Stimulated activated CD4-positive, alpha-beta T cell treated with anti-CD3 and anti-CD28 coated beads, Interleukin-12 subunit alpha, Interleukin-12 subunit beta, amount 100 ng/mL, for 24 hours (primary cell): ENCODE results near the gene RASSF8.
A peak's percentile ranks its signal among the peaks of the same experiment; 100 is the strongest.

Experiments used
- DNase-seq, 2 experiments: peaks; one replicate each; pipeline ENCODE4 v3.0.0-alpha.2; 2020; ENCODE audit warnings: low read depth in 2 of 2

RASSF8 gene

DNA sequence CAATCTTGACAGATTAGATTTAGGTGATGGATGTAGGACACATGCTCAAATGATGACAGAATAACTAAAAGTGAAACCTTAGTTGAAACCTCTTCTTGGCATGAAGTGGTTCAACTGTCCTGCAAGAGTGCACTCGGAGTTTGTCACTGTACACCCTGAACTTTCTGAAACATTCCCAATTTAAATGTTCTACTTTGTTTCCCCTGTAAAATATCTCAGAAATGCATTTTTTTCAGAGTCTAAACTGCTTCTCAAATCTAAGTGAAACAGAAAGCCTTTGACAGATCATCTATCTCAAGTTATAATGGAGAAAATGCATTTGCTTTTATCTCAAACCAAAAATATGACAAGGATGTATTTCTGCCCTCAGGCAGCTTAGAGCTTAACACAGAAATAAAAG, 100.3 kb downstream of the RASSF8 start:
- DNase-seq: no peak

DNA sequence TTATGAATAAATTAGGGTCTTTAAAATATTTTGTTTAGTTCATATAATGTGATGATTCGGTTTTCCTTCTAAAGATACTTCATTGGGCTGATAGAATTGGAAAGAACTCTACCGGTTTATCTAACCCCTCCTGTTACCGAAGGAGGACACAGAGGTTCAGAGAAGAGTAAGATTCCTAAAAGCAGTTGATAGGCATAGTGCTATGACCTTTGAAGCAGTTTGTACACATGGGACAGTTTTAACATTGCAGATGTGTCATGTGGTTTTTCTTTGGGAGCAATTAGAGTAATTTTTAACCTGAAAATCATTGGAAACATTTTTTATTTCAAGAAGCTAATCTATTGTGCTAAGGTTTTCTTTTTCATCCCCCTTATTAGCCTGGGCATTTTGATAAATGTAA, 103.5 kb downstream of the RASSF8 start:
- DNase-seq: no peak

DNA sequence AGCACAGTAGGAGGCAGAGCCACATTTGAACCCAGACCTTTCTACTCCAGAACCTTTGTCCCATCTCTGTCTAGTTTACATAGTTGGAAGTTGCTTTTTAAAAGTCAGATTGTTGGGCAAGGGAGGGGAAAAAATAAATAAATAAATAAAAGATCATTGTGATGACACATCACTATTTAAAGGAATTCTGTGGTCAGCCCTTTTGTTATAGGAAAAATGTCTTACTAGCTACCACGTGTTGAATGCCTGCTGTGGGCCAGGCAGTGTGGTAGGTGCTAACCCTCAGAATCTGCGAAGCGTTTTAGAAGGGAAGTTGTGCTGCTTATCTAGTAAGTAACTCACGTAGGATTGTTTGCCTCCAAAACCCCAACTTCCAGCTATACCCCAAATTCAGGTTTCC, 104.1 kb downstream of the RASSF8 start:
- DNase-seq: no peak

DNA sequence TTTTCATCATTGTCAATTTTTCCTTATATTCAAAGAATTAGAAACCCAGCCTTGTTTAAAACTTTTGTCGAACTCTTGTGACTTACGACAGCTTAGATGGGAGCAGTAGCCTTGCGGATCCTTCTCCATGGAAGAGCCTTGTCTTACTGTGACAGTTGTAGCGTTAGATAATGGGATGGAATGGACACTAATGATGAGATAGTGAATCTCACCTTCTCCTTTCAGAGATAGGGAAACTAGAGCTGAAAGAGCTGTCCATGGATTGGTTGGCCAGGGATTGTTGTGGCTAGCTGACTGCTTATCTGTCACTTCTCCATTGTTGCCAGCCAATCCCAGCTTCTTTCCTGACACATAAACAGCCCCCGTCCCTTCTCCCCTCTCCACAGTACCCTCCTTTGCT, 107.0 kb downstream of the RASSF8 start:
- no peak for DNase-seq

DNA sequence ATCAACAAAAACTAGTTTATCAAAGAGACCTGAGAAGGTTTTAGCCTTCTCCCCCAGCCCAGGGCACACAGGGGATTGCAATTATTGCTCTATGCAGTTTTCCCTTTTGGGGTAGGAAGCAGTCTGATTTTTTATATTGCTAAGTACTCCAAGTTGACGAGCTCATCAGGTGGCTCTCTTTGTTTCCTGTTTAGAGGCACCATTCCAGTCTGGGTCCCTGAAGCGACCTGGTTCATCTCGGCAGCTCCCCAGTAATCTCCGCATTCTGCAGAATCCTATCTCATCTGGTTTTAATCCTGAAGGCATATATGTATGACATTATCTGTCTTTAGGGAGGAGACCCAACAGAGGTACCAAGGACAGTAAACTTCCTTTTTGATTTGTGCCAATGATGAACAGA, 110.0 kb downstream of the RASSF8 start:
- no peak for DNase-seq

DNA sequence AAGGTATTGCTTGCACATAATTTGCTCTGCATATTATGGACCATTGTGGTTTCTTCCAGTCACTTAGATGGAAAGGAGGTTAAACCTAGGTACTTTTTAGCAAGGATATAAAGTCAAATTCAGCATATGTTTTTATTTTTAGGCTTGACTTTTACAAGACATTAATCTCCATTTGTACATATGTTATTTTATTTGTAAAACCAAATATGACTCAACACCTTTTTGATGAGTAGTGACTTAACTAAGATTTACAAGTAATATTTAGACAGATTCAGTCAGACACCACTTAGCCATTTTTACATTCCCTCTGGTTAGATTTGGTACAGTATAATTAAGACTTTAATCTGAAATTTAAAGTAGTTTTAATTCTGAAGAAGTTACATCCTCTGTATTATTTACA, 111.3 kb downstream of the RASSF8 start:
- no peak for DNase-seq

DNA sequence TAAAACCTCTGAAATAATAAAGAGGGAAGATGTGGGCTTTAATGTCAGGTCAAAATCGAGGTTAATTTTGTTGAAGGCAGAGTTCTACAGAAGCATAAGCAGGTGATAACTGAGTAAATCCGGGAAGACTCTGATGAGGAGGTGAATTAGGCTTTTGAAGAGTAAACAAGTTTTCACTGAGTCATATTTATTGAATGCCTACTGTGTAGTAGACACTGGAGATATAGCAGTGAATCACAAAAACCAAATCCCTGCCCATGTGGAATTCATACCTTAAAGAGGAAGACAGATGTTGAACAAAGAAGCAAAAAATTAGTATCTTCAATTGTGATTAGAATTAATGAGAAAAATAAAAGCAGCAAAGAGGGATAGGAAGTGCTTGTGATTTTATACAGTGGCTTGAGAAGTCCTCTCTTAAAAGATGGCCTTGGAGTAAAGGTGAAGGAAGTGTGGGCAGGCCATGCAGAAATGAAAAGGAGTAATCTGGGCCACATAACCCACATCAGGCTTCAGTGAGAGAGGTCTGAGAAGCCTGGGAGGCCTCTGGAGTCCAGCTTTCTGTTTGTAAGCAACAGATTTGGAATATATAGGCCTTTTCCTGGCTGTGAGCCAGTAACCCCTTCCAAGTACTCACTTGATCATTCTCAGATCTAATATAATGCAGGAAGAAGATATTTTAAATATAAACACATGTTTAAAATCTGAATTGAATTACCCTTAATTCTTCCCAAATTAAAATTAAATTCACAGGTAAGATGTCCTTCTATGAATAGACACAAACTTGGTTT, 119.6 kb downstream of the RASSF8 start:
- DNase-seq: no peak

DNA sequence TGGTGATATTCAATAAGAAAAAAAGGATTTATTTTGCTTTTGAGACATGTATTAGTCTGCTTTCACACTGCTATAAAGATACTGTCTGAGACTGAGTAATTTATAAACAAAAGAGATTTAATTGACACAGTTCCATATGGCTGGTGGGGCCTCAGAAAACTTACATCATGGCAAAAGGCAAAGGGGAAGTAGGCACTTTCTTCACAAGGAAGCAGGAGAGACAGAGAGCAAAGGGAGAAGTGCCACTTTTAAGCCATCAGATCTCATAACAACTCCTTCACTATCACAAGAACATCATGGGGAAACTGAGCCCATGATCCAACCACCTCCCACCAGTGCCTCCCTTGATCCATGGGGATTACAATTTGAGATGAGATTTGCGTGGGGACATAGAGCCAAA, 122.4 kb downstream of the RASSF8 start:
- no peak for DNase-seq

DNA sequence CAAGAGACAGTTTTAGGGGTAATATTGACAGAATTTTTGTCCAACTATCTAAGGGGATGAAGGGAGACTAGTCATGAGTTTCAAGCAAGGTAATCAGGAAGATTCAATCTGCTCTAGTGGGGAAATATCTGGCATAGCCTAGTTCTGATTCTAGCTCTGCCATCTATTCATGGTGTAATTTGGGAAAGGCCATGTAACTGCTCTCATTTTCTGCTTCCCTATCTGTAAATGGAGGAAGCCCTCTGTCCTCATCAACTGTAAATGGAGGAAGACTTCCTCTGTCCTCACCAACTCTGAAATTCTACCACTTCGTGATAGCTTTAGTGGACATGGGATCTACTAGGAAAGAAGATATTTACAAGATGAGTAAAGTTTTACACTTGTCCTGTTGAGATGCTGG, 128.5 kb downstream of the RASSF8 start:
- no peak for DNase-seq

DNA sequence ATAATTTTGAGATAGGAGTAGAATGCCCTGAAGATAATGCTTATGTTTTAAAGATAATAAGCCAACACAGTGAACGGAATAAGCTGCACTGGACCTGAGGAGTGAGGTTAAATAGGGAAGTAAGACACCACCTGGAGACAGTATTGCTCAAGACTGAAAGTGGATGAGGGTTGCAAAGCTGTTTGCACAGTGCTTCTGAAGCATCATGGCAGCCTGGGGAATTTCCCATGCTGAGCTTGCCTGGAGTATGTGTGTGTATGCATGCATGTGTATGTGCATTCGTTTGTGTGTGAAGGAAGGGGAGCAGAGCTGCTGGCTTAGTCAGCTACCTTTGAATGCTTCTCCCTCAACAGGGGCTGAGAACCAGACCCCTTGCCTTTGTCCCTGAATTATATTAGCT, 130.5 kb downstream of the RASSF8 start:
- DNase-seq: no peak

DNA sequence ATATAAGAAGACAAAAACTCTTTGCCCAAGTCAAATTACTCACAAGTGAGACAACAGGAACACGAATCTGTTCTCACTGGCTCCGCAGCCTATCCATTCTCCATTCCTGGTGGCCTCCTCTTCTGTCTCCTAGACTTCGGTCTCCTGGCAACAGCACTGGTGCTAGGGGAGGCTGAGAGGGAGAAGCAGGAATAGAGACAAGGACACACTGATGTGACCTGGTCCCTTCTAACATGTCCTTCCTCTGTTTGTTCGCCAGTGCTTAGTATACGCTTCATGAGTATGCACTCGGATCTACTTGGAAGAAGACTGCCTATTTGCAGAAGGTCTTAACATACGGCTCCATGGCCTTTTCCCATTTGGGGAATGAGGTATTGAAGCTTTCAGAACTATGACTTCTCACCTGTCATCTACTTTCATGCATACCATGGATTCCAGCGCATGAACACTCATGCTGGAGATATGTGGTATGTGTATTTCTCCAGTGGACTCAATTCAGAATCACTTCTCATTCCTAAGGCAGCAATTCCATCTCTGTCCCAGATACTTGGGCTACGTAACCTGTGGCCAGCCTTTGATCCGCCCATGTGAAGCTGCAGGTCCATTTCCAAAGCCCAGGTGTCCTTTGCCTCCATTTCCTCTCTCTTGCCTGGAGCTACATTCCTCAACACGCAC, 132.5 kb downstream of the RASSF8 start:
- DNase-seq: no peak

DNA sequence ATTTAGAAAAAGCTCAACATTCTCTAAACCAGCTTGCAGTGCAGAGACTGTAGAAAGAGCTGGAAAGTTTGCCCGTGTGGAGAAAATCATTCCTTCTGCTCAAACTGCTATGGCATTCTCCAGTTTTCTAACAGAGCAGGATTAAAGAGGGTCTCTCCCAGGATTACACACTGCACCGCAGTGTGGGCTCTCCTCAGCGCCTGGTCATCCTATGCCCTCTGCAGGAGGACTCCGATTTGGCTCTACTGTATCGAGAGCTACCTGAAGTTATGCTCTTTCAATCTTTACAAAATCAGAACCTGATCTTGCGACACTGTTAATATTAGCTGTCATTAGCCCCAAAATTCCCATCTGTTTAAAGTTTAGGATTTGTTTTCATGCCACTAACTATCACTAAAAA, 133.3 kb downstream of the RASSF8 start:
- no peak for DNase-seq

DNA sequence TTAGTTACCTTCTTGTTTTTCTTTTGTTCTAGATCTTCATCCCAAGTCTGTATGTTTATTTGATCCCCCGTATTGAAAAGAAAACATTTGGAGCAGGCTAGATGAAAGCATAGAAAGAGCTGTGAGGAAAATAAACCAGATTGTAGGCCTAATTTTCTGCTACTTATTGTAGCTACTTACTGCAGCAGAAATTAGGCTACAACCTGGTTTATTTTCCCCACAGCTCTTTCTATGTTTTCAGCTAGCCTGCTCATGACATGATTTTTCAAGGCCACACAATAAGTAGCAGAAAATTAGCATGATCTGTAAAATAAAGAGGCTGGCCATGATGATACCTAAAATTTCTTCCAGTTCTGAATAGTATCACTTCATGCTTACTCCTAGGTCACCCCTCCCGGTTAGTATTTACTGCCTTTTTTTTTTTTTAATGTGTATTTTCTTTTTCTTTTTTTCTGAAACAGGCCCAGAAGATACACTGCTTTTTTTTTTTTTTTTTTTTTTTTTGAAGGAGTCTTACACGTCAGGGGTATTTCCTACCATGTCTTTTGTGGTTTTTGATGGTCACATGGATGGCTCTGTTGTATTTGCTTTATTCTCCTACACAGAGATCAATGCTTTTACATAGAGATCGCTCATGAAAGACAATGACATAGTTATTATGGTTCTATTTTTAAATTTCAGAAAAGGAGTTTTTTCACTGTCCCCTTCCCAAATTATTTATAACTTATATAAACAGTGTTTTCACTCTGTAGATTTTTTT, 134.0 kb downstream of the RASSF8 start:
- DNase-seq: no peak

DNA sequence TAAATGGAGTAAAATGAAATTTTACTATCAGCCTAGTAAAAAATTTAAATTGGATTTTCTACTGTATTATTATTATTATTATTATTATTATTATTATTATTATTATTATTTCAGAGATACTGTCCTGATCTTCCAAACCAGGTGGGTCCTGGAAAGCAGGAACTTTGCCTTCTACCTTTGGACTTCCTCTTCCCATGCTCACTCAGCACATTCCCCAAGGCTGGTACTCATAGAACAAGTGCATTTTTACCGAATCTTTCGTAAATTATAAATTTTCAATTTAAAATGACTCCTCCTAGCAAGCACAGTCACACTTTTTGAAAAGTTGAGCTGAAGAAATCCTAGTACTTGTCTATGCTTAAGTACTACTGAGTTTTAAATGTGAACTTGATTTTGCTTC, 136.7 kb downstream of the RASSF8 start:
- DNase-seq: no peak

DNA sequence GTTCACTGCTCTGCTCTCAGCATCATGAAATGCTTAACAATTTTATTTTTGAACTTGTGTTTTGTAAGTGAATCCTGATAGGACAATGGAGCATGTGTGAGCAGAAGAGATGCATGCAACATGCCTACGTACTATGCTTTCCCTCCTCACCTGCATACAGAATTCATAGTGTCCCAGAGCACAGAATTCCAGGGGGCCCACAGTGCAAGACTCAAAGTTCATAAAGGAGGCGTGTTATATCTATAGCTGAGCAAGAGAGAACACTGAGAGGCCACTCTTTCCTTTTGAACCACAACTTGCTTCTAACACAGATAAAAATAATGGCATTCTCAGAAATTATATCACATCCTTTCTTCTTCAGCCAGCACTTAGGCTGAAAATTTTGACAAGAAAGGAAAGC, 137.6 kb downstream of the RASSF8 start:
- no peak for DNase-seq

DNA sequence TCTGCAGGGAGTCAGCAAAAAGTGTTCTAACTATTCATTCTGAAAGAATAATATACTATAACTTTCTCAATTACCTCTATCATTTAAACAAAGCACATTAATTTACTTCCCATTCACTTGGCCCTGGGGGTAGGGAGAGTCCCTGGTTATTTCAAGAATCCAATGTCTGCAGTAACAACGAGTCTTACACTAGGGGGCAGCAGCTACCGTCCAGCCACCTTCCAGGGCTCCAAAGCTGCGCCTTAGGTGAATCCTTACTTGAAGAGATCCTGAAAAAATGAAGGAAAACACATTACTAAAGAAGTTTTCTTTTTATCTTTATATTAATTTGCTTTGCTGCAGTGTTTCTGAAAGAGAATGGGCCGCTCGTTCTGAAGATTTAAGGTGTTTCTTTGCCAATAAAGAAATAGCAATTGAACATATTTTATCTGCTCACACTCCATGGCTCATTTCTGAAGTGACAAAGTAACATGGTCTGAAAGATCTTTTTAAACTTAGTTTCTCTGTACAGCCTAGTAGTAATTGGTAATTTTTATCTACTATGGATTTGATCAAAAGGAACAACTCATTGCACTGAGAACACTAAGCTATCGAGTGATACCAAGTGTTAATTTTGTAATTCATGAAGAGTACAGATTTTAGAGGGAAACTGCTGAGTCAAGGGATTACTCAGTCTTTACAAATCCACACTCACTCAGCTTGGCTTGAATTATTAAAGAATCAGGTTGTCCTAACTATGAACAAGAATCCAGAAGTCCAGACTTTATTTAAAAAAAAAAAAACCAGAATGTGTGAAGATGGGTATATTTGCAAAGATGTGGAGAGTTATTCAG, 138.8 kb downstream of the RASSF8 start:
- DNase-seq: peak; percentile 11 to 34

DNA sequence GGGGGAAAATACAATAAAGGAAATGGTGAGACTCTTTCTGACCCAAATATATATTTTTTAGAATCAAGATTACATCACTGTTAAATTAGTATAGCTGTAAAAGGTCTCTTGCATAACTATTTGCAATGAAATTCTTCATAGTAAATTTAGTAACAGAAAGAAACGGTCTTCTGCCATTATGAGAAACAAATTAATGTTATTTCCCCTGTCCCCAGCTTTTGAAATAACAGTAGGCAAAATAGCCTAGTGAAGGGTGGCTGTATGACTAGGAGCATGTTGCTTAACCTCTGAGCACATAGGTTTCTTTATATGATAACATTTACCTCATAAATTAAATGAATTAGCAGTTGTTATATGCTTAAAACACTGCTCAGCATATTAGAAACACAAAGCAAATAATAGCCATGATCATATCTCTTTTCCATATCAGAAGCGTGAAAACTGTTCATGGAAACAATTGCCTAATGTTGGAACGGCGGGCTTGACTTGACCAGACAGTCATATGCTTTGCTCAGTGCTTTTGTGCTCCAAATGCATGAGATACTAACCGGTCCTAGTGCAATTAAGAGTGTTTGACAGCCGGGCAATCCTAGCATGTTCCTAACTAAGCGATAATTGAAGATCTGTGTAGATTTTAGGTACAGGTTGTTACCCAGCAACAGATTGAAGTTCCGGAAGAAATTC, 142.3 kb downstream of the RASSF8 start:
- no peak for DNase-seq

DNA sequence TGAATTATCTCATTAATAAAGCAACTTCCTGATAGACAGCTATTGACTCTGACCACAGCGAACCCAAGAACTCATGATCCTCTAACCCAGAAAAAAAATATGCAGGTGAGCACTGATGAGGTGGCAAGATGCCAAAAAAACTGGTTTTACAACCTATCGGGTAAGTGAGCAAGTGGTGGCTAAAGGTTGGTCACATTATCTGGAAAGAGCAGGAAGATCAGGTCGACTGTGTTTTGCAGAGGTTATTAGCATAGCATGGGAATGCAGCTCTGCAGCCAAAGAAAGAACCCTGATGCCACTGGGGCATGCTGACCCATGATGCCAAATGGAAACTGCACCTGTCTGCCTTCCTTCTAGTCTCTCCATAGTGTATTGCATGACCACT, 142.9 kb downstream of the RASSF8 start:
- DNase-seq: no peak

DNA sequence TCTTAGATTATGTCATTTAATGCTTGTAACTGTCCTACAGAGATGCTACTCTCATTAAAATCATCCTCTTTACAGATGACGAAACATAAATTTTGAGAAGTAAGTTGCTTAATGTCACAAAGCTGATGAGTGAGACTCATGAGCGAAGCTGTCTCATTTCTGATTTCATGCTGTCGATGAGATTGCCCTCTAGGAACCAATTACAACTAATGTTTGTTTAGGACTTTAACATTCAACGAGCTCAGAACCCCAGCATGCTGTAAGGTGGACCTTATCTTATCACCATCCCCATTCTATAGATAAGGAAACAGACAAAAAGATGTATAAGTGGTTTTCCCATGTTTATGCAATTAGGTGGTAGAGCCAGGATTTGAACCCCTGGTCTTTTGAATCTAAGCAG, 143.3 kb downstream of the RASSF8 start:
- no peak for DNase-seq

DNA sequence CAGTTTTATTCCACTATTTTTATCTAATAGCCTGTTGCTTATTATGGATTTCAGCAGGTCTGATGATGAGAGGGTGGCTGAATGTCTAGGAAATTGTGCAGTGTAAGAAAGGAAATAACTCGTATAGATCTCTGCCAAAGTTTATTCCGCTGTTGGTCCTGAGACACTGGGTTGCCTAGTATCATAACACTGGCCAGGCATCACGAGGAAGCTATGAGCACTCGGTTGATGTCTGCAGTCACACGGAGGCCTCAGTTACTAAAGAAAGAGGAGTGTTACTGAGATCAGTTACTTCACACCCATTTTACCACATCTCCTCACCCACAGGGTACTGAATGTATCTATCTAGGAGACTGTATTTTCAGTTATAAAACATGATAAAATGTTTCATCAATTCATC, 144.5 kb downstream of the RASSF8 start:
- DNase-seq: no peak

DNA sequence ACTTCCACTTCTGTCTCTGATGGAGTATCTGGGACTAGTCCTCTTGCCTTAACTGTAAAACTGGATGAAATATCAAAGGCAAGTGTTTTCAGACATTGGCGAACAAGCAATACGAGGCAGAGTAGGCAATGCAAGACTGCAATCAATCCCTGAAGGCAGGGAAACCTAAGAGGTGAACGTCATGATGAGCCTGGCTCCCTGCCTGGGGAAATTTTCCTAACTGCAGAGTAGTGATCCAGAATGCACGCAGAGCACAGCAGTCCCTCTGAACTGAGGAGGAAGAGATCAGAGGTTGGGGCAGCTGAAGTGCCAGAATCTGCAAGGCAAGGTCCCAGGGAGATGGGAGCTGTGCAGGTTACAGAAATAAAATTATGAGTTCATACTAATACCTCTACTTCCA, 147.9 kb downstream of the RASSF8 start:
- DNase-seq: no peak
